ENCODE data around the gene NOP16. TPM values are rescaled to one million over a fixed set of nuclear protein-coding genes. Genes with fewer than 3 reads are reported as not detected.

NOP16 gene
- total RNA-seq, 6 donors from 2014 or later = 3.1 to 25.4 (median 12.1) TPM

DNA sequence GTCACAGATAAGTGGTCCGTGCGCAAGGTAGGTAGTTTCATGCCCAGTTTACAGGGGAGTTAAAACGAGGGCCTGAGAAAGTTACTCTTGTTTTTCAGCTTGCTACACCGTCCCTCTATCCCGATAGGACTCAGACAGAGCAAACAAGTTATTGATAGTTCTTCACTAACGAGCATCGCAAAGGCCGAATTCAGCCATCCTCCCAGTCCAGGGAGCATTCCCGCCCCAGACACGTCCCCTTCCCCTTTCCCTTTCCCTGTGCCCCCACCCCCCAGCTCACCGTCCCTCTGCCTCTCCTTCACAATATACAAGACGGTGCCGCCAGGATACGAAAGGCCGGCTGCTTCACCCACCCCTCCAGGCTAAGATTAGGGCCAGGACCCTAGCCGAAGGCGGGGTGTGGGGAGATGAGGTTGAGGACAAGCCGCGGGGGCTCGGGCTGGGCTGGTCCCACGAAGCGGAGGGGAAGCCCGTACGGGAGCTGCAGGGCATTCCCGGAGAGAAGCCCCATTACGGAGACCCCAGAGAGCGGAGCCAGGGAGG, 27.4 kb downstream of the NOP16 start:
- TF ChIP-seq POLR2AphosphoS5 (IDR thresholded peaks at IDR 0.05) = no peak
- no peak for TF ChIP-seq CTCF (IDR thresholded peaks at IDR 0.05)
- no peak for TF ChIP-seq EP300 (IDR thresholded peaks at IDR 0.05)
- TF ChIP-seq POLR2A (IDR thresholded peaks at IDR 0.05) = no peak
- no peaks in the 10 kb centered on the region for H3K9me3 ChIP-seq
- H3K36me3 ChIP-seq = peaks cover 0 to 30% (median 11%) of the 10 kb centered on the region in 4 donors
- peaks cover 0 to 6% (median 0%) of the 10 kb centered on the region in 4 donors for H3K27me3 ChIP-seq
- DNase-seq (peak in 1 of 2 donors; percentile 30), ATAC-seq (ENCODE audit: low FRiP score in 2 of 2) (no peak)
- H3K4me1 ChIP-seq = peaks cover 16 to 40% (median 22%) of the 10 kb centered on the region in 4 donors
- H3K4me3 ChIP-seq = peak overlapping the region; percentile 85 to 98 (median 96)
- WGBS, 2 donors = 4% methylated on average over 18 to 22 of the region's 27 CpGs
- peak overlapping the region; percentile 62 to 90 (median 85) for H3K27ac ChIP-seq

GRCh38 chr5:176359658-176360057, 28.7 kb downstream of the NOP16 start:
- ATAC-seq (ENCODE audit: low FRiP score in 2 of 2) = no peak
- TF ChIP-seq CTCF (IDR thresholded peaks at IDR 0.05) (no peak), POLR2AphosphoS5 (IDR thresholded peaks at IDR 0.05) (no peak), POLR2A (IDR thresholded peaks at IDR 0.05) (no peak), EP300 (IDR thresholded peaks at IDR 0.05) (no peak)
- WGBS, 2 donors = 64 to 73% methylated on average over 4 of the region's 4 CpGs
- Histone ChIP-seq H3K27me3 (no peaks in the 10 kb centered on the region), H3K4me3 (no peak overlapping the region), H3K9me3 (no peaks in the 10 kb centered on the region), H3K4me1 (peaks cover 9 to 27% (median 14%) of the 10 kb centered on the region in 4 donors), H3K27ac (no peak overlapping the region), H3K36me3 (peaks cover 0 to 39% (median 13%) of the 10 kb centered on the region in 4 donors)
- no peak for DNase-seq

DNA sequence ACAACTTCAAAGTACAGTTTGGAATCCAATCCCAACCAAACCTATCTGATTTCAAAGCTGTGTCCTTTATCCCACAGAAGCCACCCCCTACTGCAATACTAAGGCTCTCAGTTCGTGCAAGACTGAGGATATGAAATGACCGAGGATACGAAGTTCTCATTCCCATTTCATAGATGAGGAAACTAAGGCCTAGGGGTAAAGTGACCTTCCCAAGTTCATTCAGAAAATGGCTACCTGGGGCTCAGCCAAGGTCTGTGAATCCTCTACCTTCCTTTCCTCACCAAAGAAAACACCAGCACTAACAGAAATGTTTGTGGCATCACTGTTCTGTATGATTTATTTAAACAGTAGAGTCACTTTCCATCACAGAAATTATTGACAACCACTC, 32.2 kb downstream of the NOP16 start:
- Histone ChIP-seq H3K27ac (no peak overlapping the region), H3K36me3 (peaks cover 10 to 74% (median 33%) of the 10 kb centered on the region in 4 donors), H3K9me3 (no peaks in the 10 kb centered on the region), H3K27me3 (no peaks in the 10 kb centered on the region), H3K4me3 (no peak overlapping the region), H3K4me1 (peaks cover 3 to 19% (median 12%) of the 10 kb centered on the region in 4 donors)
- ATAC-seq (ENCODE audit: low FRiP score in 2 of 2) = no peak
- DNase-seq = no peak
- TF ChIP-seq POLR2A (IDR thresholded peaks at IDR 0.05) (no peak), POLR2AphosphoS5 (IDR thresholded peaks at IDR 0.05) (no peak), EP300 (IDR thresholded peaks at IDR 0.05) (no peak), CTCF (IDR thresholded peaks at IDR 0.05) (no peak)
- 91% methylated on average over 3 of the region's 3 CpGs for WGBS, 2 donors

DNA sequence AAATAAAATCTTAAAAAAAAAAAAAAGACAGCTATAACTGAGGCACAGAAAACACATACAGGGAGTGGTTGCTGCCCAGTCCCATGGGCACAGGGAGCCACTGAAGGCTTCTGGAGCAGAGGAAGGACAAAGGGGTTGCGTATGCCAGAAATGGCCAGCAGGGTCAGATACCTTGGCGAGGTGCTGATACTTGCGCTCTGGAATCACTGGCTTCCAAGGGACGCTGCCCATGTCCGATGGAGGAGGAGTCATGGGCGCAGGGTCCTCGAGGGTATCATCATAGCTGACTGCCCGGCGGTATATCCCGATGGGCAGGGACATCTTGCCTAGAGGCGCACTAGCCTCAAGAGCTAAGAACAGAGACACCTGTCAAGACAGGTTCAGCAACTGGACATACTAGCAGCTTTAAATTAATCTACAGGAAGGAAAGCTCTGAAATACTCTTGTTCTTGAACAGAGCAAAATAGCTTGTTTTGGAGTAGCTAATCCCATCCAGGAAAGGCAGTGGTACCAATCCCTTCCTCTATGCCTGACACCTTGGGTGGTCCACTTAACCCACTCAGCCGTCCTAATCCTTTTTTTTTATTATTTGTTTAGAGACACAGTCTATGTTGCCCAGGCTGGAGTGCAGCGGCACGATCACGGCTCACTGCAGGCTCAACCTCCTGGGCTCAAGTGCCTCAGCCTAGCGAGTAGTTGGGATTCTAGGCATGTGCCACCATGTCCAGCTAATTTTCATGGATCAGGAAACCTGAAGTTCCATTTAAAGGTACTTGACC, 32.8 kb downstream of the NOP16 start:
- WGBS, 2 donors = 89 to 90% methylated on average over 12 to 16 of the region's 16 CpGs
- ATAC-seq (ENCODE audit: low FRiP score in 2 of 2) (no peak), DNase-seq (no peak)
- no peak overlapping the region for H3K4me3 ChIP-seq
- peaks cover 10 to 80% (median 36%) of the 10 kb centered on the region in 4 donors for H3K36me3 ChIP-seq
- H3K9me3 ChIP-seq = no peaks in the 10 kb centered on the region
- peaks cover 3 to 13% (median 9%) of the 10 kb centered on the region in 4 donors for H3K4me1 ChIP-seq
- no peak overlapping the region for H3K27ac ChIP-seq
- H3K27me3 ChIP-seq = no peaks in the 10 kb centered on the region
- no peak for TF ChIP-seq POLR2AphosphoS5 (IDR thresholded peaks at IDR 0.05)
- no peak for TF ChIP-seq EP300 (IDR thresholded peaks at IDR 0.05)
- no peak for TF ChIP-seq POLR2A (IDR thresholded peaks at IDR 0.05)
- TF ChIP-seq CTCF (IDR thresholded peaks at IDR 0.05) = no peak

Measured in upper lobe of left lung (tissue), 6 donors.